Thyroid gland (tissue), 4 donors: ENCODE measurements around the gene SLC22A12. TPM values are rescaled to one million over a fixed set of nuclear protein-coding genes. Genes with fewer than 3 reads are reported as not detected.
A peak's percentile ranks its signal among the peaks of the same experiment; 100 is the strongest.

Experiments
- DNase-seq, 2 donors: peaks; one replicate each; pipeline ENCODE4 v3.0.0-alpha.2; 2019
- H3K27ac ChIP-seq, 3 donors: fragments of 200-600 bp; sonication (generic); 1 replicate in 2 of 3; 2 replicates in 1 of 3; pipeline ENCODE4 v1.5.1; 2016 to 2019; ENCODE audit warnings: mild to moderate bottlenecking in 1 of 3, moderate library complexity in 1 of 3
- H3K27me3 ChIP-seq: fragments of 200-600 bp; sonication (generic); one replicate; pipeline ENCODE4 v1.5.1; 2019
- H3K36me3 ChIP-seq, 2 donors: fragments of 200-600 bp; sonication (generic); one replicate each; pipeline ENCODE4 v1.5.1; 2016 to 2019
- H3K4me1 ChIP-seq, 2 donors: fragments of 200-600 bp; sonication (generic); one replicate each; pipeline ENCODE4 v1.5.1; 2017 to 2019
- H3K4me3 ChIP-seq, 3 donors: fragments of 200-600 bp; sonication (generic); replicated peaks in 1 of 3; 1 replicate in 2 of 3; 2 replicates in 1 of 3; pipeline ENCODE4 v1.5.1; 2016; ENCODE audit warnings: mild to moderate bottlenecking in 1 of 3
- H3K9me3 ChIP-seq: fragments of 200-600 bp; sonication (generic); one replicate; pipeline ENCODE4 v1.5.1; 2017
- POLR2A ChIP-seq, 2 donors: fragments of 450-650 bp; IDR thresholded peaks; one replicate each; pipeline ENCODE4 v1.6.1; 2017; ENCODE audit warnings: antibody characterized with exemption in 2 of 2, mild to moderate bottlenecking in 2 of 2, moderate library complexity in 1 of 2
- WGBS, 2 donors: methylation state at CpG; one replicate each; pipeline ENCODE4 v1.1.5; 2017; 5-methylcytosine and 5-hydroxymethylcytosine counted together
- intact Hi-C: fragments of 100-400 bp; cut with DNase I; formaldehyde crosslinking; loops from one replicate; pipeline ENCODE4 v1.15.1; 2023
- total RNA-seq, 4 donors: library from RNA; depleted of rRNA; stranded (reverse); fragments of >200 nt; gene quantifications; one replicate each; pipeline ENCODE4 v1.2.3, GENCODE V29; 2016
- TF ChIP-seq, protein P1 (sequence below), 6 experiments: fragments of 200-600 bp in 3 of 6; fragments of 450-650 bp in 3 of 6; sonication (generic) in 3 of 6; IDR thresholded peaks; one replicate each; pipeline ENCODE4 v1.5.1; 2016 to 2019; ENCODE audit warnings: antibody characterized with exemption in 6 of 6, mild to moderate bottlenecking in 2 of 6, inconsistent platforms in 1 of 6, moderate library complexity in 1 of 6

The SLC22A12 gene
- total RNA-seq, 4 donors from 2014 or later, result not detected

DNA sequence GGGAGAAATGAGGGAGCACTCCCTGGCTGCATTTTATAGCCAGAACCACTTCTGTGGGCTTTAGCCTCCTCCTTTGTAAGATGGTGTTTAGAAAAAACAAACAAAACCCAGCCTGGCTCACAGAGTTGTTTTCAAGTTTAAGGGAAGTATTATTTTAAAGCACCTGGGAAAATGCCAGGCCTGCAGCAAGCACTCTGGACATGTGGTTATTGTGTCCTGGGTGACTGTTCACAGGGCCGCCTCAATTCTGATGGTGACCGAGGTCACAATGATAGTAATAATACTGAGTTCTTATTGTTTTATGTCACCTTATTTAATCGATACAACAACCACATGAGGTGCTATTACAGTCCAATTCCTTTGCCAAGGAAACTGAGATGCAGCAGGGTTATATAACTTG is 20.7 kb upstream of the SLC22A12 start:
- intact Hi-C loops, result no loop called here
- no peak for TF ChIP-seq POLR2A (IDR thresholded peaks at IDR 0.05)
- TF ChIP-seq, protein P1, sequence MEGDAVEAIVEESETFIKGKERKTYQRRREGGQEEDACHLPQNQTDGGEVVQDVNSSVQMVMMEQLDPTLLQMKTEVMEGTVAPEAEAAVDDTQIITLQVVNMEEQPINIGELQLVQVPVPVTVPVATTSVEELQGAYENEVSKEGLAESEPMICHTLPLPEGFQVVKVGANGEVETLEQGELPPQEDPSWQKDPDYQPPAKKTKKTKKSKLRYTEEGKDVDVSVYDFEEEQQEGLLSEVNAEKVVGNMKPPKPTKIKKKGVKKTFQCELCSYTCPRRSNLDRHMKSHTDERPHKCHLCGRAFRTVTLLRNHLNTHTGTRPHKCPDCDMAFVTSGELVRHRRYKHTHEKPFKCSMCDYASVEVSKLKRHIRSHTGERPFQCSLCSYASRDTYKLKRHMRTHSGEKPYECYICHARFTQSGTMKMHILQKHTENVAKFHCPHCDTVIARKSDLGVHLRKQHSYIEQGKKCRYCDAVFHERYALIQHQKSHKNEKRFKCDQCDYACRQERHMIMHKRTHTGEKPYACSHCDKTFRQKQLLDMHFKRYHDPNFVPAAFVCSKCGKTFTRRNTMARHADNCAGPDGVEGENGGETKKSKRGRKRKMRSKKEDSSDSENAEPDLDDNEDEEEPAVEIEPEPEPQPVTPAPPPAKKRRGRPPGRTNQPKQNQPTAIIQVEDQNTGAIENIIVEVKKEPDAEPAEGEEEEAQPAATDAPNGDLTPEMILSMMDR (IDR thresholded peaks at IDR 0.05), result no peak
- no peaks in the 10 kb centered on the region for H3K27me3 ChIP-seq
- H3K4me3 ChIP-seq, result no peak overlapping the region
- DNase-seq, result peak; percentile 69 to 70
- peaks cover 0 to 23% of the 10 kb centered on the region in 2 donors for H3K4me1 ChIP-seq
- no peaks in the 10 kb centered on the region for H3K36me3 ChIP-seq
- H3K9me3 ChIP-seq, result no peaks in the 10 kb centered on the region
- WGBS, 2 donors, result 40 to 47% methylated on average over 3 of the region's 3 CpGs
- no peak overlapping the region for H3K27ac ChIP-seq

DNA sequence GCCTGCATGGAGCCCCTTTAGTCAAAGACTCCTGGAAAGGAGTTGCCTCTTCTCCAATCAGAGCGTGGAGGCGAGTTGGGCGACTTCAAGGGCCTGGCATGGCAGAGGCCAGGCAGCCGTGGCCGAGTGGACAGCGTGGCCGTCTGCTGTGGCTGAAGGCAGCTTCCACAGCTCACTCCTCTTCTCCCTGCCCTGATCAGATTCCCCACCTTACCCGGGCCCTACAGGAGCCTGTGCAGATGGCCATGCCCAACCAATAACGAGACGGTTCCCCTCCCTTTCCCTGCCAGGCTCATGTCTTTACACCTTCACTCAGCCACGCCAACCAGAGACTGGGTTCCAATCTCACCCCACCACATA is 20.0 kb upstream of the SLC22A12 start:
- Histone ChIP-seq H3K27me3 (no peaks in the 10 kb centered on the region), H3K4me1 (peaks cover 0 to 23% of the 10 kb centered on the region in 2 donors), H3K4me3 (no peak overlapping the region), H3K9me3 (no peaks in the 10 kb centered on the region), H3K36me3 (no peaks in the 10 kb centered on the region), H3K27ac (no peak overlapping the region)
- TF ChIP-seq, protein P1 (IDR thresholded peaks at IDR 0.05), result no peak
- TF ChIP-seq POLR2A (IDR thresholded peaks at IDR 0.05), result no peak
- WGBS, 2 donors, result 89 to 91% methylated on average over 6 to 9 of the region's 11 CpGs
- intact Hi-C loops, result no loop called here
- DNase-seq, result no peak

DNA sequence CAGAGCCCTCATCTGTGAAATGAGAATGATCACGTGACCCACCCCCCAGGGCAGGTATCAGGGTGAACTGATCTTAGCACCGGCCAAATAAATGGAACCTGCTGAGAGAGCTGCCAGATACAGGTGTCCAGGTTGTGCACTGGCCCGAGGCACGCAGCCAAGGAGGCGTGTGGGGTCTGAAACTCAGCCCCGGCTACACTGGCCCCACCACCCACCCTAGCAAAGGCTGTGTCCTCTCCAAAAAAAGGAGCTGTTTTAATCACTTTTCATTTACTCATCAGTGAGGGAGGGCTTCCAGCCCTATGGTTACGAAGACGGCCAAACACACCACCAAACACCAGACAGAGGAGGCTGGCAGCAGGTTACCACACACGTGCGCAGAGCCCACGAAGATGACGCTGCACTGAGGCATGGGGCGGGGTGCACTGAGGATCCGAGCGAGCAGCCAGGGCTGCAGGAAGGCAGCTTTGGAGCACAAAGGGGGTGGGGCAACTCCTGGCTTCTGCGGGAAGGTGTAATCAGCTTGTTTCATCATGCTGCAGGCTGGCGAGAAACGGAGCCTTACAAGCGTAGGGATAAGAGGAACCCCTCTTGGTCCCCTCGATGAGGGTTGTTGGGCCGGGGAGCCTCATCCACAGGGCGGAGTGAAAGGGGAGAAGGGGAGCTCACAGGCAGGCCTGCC is 19.5 kb upstream of the SLC22A12 start:
- WGBS, 2 donors, result 76 to 78% methylated on average over 22 of the region's 22 CpGs
- H3K36me3 ChIP-seq, result no peaks in the 10 kb centered on the region
- H3K27ac ChIP-seq, result no peak overlapping the region
- no peak for DNase-seq
- peaks cover 0 to 19% of the 10 kb centered on the region in 2 donors for H3K4me1 ChIP-seq
- H3K27me3 ChIP-seq, result no peaks in the 10 kb centered on the region
- no peaks in the 10 kb centered on the region for H3K9me3 ChIP-seq
- intact Hi-C loops, result no loop called here
- no peak overlapping the region for H3K4me3 ChIP-seq
- TF ChIP-seq, protein P1 (IDR thresholded peaks at IDR 0.05), result no peak
- TF ChIP-seq POLR2A (IDR thresholded peaks at IDR 0.05), result no peak

DNA sequence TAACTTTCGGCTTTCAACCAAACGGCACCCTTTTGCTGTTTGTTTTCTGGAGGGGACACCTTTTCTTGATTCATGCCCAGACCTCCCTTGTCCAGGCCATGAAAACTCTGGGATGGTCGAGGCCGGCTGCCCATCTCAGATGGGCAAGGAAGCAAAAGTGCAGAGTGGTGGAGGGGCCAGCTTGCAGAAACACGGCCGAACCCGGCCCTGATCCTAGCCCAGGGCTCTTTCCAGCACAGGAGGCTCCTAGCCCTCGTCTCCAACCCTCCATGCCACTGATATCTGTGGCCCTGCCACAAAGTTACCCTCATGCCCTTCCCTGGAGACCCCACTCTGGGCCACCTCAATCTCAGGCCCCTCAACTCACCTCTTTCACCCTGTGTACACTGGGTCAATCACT is 18.9 kb upstream of the SLC22A12 start:
- Histone ChIP-seq H3K36me3 (no peaks in the 10 kb centered on the region), H3K9me3 (no peaks in the 10 kb centered on the region), H3K27me3 (no peaks in the 10 kb centered on the region), H3K4me1 (peaks cover 0 to 13% of the 10 kb centered on the region in 2 donors), H3K4me3 (no peak overlapping the region), H3K27ac (no peak overlapping the region)
- WGBS, 2 donors, result 90 to 94% methylated on average over 8 of the region's 8 CpGs
- intact Hi-C loops, result no loop called here
- no peak for DNase-seq
- no peak for TF ChIP-seq POLR2A (IDR thresholded peaks at IDR 0.05)
- TF ChIP-seq, protein P1 (IDR thresholded peaks at IDR 0.05), result no peak

DNA sequence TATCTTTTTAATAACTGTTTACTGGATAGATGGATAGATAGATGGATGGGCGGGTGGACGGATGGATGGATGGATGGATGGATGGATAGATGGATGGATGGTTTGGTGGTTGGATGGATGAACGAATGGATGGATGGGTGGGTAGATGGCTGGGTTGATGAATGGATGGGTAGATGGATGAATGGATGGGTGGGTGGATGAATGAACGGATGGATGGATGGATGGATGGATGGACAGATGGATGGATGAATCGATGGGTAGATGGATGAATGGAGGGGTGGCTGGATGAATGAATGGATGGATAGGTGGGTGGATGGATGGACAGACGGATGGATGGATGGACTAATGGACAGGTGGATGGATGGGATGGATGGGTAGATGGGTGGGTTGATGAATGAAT is 13.8 kb upstream of the SLC22A12 start:
- H3K27me3 ChIP-seq, result no peaks in the 10 kb centered on the region
- TF ChIP-seq, protein P1 (IDR thresholded peaks at IDR 0.05), result no peak
- TF ChIP-seq POLR2A (IDR thresholded peaks at IDR 0.05), result no peak
- H3K9me3 ChIP-seq, result no peaks in the 10 kb centered on the region
- no peak overlapping the region for H3K27ac ChIP-seq
- WGBS, 2 donors, result 91 to 94% methylated on average over 6 of the region's 6 CpGs
- no peak overlapping the region for H3K4me3 ChIP-seq
- H3K36me3 ChIP-seq, result no peaks in the 10 kb centered on the region
- no peak for DNase-seq
- no peaks in the 10 kb centered on the region for H3K4me1 ChIP-seq
- intact Hi-C loops, result no loop called here
